Hematopoietic multipotent progenitor cell (in vitro differentiated cells): Measurements from ENCODE around the gene TRIML2. TPM values are rescaled to one million over a fixed set of nuclear protein-coding genes. Genes with fewer than 3 reads are reported as not detected.
"Not testable (repeated sequence)": the region's sequence is repeated elsewhere in the genome, so short reads cannot be mapped to it uniquely, and the experiment has no call there.

ENCODE experiments used
- DNase-seq, 3 donors: peaks; one replicate each; pipeline ENCODE4 v3.0.0-alpha.2; 2011 to 2015; ENCODE audit warnings: low read depth in 2 of 3, low spot score in 2 of 3
- small RNA-seq: library from RNA; depleted of rRNA; stranded (forward); fragments of <200 nt; gene quantifications from one replicate; pipeline ENCODE3, GENCODE V24; 2012
- total RNA-seq: library from RNA; depleted of rRNA; stranded (reverse); fragments of >200 nt; gene quantifications from one replicate; pipeline ENCODE4 v1.2.3, GENCODE V29; 2012

The TRIML2 gene
- total RNA-seq, 1 donor, result not detected

DNA sequence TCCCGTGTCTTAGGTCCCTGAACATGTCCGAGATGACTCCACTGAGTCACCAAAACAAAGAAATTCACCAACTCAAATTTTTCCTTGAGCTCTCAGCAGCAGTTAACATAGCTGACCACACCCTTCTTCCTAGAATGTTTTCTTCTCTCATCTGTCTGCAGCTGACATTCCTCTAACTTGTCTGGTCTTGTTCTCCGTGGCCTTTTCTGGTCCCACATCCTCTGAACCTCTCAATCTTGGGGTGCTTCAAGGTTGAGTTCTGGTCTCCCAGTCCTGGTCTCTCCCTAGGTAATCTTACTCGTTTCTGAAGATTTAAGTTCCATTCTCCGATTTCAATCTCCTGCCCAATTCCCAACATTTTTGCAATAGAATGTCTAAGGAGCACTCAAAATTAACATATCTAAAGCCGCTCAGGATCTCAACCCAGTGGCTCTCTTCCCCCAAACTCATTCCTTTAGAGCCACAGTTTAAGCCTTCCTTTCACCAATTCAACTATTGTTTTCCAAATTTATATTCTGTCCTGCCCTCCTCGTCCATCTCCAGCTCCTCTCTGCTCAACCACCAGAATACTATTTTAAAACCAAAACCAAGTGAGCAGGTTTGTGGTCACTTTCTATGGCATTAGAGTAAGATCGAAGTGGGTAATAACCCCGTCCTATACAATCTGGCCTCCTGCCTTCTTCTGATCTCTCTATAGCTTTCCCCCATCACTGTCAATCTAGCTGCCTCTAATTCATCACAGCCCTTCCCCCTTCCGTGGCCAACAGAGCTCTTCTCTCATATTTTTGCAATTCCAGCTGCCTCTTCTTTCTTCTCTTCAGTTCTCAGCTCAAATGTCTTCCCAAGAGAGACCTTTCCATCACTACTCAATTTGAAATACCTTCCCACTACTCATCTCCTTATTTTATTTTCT lies 1.2 kb downstream of the TRIML2 start:
- DNase-seq, result no peak

DNA sequence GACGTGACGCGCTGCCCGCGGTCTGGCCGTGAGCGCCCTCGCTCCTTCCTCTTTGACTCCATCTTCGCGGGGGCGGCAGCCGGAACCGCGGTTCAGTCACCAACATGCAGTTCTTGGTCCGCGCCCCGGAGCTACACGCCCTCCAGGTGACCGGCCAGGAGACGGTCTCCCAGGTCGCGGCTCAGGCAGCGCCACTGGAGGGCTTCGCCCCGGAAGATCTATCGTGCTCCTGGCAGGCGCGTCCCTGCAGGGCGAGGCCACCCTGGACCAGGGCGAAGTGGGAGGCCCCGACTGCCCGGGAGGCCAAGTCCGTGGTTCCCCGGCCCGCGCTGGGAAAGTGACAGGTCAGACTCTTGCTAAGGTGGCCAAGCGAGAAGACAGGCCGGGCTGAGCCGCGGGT lies 2.9 kb downstream of the TRIML2 start:
- no peak for DNase-seq

DNA sequence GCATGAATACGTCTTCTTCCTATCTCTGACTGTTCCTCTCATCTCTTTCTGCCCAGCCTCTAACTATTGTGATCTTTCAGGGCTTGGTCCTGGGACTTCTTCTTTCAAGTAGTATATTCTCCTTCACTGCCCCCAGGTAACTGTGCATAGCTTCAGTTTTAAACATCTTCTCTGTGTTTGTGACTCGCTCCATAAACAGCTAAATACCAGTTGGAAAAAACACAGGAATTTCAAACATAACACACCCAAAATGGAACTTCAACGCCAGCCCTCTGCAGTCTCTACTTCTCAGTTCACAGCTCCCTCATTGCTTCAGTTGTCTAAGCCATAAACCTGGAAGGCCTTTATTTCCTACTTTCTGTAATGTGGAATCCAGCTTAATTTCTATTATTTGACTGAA lies 16.6 kb downstream of the TRIML2 start:
- DNase-seq, result no peak

DNA sequence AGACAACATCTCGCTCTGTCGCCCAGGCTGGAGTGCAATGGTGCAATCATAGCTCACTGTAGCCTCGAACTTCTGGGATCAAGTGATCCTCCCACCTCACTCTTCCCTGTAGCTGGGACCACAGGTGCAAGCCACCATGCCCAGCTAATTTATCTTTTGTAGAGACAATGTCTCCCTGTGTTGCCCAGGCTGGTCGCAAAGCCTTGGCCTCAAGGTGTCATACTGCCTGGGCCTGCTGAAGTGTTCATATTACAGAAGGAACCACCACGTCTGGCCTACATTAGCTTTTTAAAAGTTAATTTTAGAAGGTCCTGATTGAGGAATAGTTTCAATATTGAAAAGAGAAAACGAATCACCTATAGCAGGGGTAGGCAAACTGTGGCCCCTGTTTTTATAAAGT lies 22.5 kb downstream of the TRIML2 start:
- no peak for DNase-seq

DNA sequence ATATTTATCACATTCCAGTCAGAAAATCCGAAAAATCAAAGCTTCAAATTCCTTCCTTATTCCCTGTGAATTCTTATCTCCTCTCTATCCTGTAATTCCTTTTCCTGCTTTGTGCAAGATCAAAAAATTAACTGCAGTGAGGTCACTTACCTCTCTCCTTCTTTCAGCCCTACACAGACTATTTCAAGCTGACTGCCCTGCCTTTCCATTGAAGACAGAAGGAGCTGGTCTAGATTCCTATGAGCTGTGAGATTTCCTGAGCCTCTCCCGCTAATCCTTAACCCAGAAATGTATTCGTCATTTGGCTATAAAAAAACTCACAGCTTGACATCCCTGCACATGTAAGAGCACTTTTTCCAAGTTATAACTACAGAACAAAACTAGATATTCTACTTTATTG lies 26.6 kb downstream of the TRIML2 start:
- no peak for DNase-seq

DNA sequence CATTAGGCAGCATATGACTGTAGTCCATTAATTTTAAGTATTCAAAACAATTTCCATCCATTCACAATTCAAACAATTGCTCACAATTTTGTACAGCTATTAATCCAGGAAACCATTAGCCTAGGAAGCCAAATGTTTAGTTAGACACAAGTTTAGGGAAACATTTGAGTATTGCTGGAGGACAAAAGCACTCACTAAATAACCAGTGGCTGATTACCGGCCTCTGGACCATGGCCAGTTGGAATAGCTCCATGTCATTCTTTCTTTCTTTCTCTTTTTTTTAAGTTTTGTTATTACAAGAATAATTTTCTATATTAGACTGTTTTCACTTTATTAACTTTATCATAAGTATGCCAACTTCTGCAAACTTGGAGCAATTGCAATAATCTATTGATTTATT lies 31.3 kb downstream of the TRIML2 start:
- DNase-seq, result no peak

DNA sequence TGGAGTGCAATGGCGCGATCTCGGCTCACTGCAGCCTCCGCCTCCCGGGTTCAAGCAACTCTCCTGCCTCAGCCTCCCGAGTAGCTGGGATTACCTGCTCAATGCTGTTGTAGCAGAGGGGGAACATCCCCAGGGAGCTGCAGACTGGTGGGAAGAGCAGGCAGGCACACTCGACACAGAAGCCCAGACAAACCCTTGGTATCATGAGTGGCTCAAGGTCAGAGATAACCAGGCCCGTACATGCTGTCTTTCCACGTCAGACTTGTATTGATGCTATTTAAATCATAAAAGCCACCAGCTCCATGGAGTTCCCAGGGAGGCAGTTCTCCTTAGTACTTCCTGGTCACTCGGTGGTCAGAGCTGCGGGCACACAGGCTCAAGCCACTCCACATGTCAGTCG lies 33.2 kb downstream of the TRIML2 start:
- DNase-seq, result no peak

DNA sequence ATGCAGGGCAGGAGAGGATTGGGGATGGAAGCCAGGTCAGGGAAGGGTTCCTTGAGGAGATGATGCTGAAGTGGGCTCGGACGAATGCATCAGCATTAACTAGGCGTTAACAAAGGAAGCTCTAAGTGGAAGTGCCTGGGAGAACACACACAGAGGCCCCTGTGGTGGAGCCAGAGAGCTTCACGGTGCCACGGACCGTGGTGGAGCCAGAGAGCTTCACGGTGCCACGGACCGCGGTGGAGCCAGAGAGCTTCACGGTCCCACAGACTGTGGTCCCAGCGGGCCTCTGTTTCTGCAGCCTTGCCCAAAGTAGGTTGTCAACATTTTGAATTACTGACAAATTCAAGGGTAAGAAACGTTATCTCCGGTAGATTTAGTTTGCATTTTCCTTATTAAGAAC lies 48.3 kb downstream of the TRIML2 start:
- no peak for DNase-seq

DNA sequence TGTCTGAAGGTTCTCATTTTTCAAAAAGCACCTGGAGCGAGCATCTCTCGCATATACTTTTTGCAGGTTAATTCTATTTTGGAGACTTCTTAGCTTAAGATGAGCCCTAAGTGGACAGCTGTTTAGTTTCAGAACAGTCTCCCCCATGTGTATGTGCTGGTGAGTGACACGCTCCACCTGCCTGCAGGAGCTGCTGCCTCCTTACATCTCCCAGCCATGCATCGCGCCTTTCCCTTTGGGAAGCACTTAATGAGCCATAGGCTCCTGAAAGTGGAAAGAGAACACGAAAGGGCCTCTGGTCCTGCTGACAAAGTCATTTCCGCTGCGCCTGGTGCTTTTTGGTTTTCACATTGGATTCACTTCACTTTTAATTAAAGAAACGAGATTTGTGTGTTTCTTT lies 56.1 kb downstream of the TRIML2 start:
- no peak for DNase-seq

DNA sequence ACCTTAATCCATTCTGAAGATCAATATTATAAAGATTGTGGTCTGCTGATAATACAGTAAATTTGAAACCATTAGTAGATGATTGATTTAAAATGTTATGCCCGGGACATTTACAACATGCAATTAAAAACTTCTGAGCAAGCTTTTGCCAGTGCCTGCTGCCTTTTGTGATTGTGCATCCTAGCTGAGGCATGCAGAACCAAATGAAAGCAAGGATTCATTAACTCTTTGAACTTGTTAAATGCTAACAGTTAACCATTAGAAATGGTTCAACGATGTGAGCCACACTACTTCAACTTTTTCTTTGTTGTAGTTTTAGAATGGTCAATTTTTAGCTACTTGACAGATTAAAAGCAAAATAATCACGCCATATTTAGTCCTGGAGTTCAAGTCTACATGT lies 62.7 kb downstream of the TRIML2 start:
- DNase-seq, result no peak

DNA sequence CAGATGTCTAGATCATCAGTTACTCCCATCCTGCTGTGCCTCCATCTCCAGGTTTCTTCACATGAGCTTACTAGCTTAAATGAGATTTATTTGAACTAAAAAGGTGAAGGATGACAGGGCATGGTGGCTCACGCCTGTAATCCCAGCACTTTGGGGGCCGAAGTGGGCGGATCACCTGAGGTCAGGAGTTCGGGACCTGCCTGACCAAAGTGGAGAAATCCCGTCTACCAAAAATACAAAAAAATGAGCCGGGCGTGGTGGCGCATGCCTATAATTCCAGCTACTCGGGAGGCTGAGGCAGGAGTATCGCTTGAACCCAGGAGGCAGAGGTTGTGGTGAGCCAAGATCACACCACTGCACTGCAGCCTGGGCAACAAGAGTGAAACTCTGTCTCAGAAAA lies 63.9 kb downstream of the TRIML2 start:
- DNase-seq, result not testable (repeated sequence)

DNA sequence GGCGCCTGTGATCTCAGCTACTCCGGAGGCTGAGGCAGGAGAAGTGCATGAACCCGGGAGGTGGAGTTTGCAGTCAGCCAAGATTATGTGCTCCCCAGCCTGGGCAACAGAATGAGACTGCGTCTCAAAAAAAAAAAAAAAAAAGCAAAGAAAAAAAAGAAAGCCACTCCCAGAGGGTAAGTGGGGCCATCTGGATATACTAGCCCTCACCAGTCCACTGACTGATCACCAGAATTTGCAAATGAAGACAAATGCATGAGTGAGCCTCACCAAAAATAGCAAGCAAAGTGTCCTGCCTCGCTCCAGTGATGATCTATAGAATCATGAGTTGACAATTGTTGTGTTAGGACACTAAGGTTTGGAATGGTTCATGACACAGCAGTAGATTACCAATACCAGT lies 66.2 kb downstream of the TRIML2 start:
- DNase-seq, result no peak

DNA sequence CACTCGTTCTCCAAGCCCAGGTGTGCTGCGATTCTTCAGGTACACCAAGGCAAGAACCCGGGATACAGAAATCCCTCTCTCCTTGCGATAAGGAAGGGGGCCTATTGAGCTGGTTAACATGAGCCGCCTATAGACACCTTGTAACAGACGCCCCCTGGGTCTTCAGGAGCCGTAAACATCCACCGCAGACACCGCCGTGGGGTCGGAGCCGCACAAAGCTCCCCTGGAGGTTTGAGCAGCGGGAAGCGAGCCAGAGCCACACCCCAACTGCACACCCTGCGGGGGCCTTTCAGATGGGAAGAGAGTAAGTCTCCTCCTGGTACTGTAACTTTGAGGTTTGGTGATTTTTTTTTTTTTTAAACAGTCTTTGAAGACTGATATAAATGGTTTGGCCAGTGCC lies 67.2 kb downstream of the TRIML2 start:
- no peak for DNase-seq

DNA sequence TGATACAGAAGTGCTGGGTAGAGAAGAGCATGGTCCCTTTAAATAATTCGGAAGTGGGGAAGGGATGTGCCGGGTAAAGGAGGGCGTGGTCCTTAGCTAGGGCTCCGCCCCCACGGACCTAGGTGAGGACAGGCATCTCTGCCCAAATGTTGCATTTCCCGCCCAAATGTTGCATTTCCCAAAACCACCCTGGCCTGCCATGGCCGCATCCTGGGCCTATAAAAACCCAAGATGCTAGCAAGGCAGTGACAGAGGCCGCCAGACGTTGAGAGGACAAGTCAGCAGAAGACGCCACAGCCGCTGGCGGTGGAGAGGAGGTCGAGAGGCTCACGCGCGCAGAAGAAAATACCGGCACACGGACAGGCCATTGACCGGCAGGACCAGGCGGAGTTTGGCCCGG lies 67.7 kb downstream of the TRIML2 start:
- no peak for DNase-seq

Small RNA genes lying within 50 kb of the gene (small RNA-seq; reads per million reads assigned to genes)
- gene RNU6-173P, result not detected

Other genes starting within 250 kb of the TRIML2 start
- gene ZFP42, start 113.8 kb downstream of the TRIML2 start, total RNA-seq, result not detected
- not detected for gene TRIML1, start 29.8 kb upstream of the TRIML2 start, total RNA-seq